HEK293T (cell line): ENCODE data around the gene SPSB2.

ENCODE experiments used
- CTCF ChIA-PET: fragments of 350-600 bp; formaldehyde crosslinking; extraction: SDS; loops from one replicate; lab custom pipeline; 2021; ENCODE audit warnings: antibody characterized with exemption, inconsistent platforms; lab: Yijun Ruan, JAX
- POLR2A ChIA-PET: fragments of 350-600 bp; formaldehyde crosslinking; extraction: SDS; loops from one replicate; lab custom pipeline; 2020; ENCODE audit warnings: antibody characterized with exemption, inconsistent platforms; lab: Yijun Ruan, JAX
- DNase-seq: peaks from one replicate; pipeline ENCODE4 v3.0.0; 2012; ENCODE audit warnings: mixed read lengths; ENCODE audit errors: extremely low spot score
- ARNT ChIP-seq: fragments of 450-650 bp; IDR thresholded peaks from 2 replicates; pipeline ENCODE4 v1.6.1; 2017; ENCODE audit warnings: mild to moderate bottlenecking
- BHLHE40 ChIP-seq: fragments of 450-650 bp; IDR thresholded peaks from 2 replicates; pipeline ENCODE4 v1.6.1; 2016; ENCODE audit warnings: mild to moderate bottlenecking, moderate library complexity, borderline replicate concordance
- CTBP1 ChIP-seq: fragments of 450-650 bp; IDR thresholded peaks from 2 replicates; pipeline ENCODE4 v1.6.1; 2016; ENCODE audit warnings: borderline replicate concordance
- ELF4 ChIP-seq: fragments of 450-650 bp; IDR thresholded peaks from 2 replicates; pipeline ENCODE4 v1.6.1; 2017; ENCODE audit warnings: antibody characterized with exemption
- FOXA1 ChIP-seq: fragments of 450-650 bp; IDR thresholded peaks from 2 replicates; pipeline ENCODE4 v1.6.1; 2016; ENCODE audit warnings: mild to moderate bottlenecking
- FOXK2 ChIP-seq: fragments of 450-650 bp; IDR thresholded peaks from 2 replicates; pipeline ENCODE4 v1.6.1; 2016; ENCODE audit warnings: mild to moderate bottlenecking
- FOXM1 ChIP-seq: fragments of 450-650 bp; IDR thresholded peaks from 2 replicates; pipeline ENCODE4 v1.6.1; 2017; ENCODE audit warnings: mild to moderate bottlenecking, borderline replicate concordance
- HDGF ChIP-seq: fragments of 450-650 bp; IDR thresholded peaks from 2 replicates; pipeline ENCODE4 v1.6.1; 2017; ENCODE audit warnings: antibody characterized with exemption, borderline replicate concordance
- L3MBTL2 ChIP-seq: fragments of 450-650 bp; conservative IDR thresholded peaks from 2 replicates; pipeline ENCODE4 v1.6.1; 2016; ENCODE audit warnings: mild to moderate bottlenecking
- LEF1 ChIP-seq: fragments of 450-650 bp; IDR thresholded peaks from 2 replicates; pipeline ENCODE4 v1.6.1; 2017; ENCODE audit warnings: mild to moderate bottlenecking, borderline replicate concordance
- NFRKB ChIP-seq: fragments of 450-650 bp; IDR thresholded peaks from 2 replicates; pipeline ENCODE4 v1.6.1; 2016; ENCODE audit warnings: mild to moderate bottlenecking, moderate library complexity
- SP1 ChIP-seq: fragments of 450-650 bp; IDR thresholded peaks from 2 replicates; pipeline ENCODE4 v1.6.1; 2017
- SUZ12 ChIP-seq: fragments of 450-650 bp; IDR thresholded peaks from 2 replicates; pipeline ENCODE4 v1.6.1; 2016; ENCODE audit warnings: mild to moderate bottlenecking
- TARDBP ChIP-seq: fragments of 450-650 bp; IDR thresholded peaks from 2 replicates; pipeline ENCODE4 v1.6.1; 2016
- ZNF384 ChIP-seq: fragments of 450-650 bp; IDR thresholded peaks from 2 replicates; pipeline ENCODE4 v1.6.1; 2016
- TF ChIP-seq, protein P1 (sequence below): fragments of 450-650 bp; IDR thresholded peaks from 2 replicates; pipeline ENCODE4 v1.6.1; 2016

The SPSB2 gene

DNA sequence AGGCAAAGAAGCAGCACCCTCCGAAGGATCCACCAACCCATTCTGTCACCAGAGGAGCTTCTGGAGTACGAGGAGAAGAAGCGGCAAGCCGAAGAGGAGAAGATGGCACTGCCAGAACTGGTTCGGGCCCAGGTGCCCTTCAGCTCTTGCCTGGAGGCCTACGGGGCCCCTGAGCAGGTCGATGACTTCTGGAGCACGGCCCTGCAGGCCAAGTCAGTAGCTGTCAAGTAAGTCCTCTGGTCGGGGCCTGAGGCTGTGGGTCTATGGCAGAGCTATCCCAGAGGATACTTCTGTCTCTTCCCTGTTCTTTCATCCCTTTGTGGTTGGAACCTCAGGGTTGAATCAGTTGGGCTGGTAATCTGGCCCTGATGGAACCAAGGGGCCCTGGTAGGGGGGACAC lies 11.7 kb downstream of the SPSB2 start:
- ChIA-PET POLR2A (interaction anchor here (0.8 to 2.0 kb wide), 4 partner anchors 8 to 137 kb away, joined by 3 to 11 read pairs (median 3); partner anchors contain the start of genes CDCA3, COPS7A and USP5), CTCF (interaction anchor here (0.9 kb wide), 1 partner anchor 30 kb away, joined by 3 read pairs; no protein-coding TSS in a partner anchor)
- no peak for DNase-seq
- TF ChIP-seq ZNF384, result no peak

DNA sequence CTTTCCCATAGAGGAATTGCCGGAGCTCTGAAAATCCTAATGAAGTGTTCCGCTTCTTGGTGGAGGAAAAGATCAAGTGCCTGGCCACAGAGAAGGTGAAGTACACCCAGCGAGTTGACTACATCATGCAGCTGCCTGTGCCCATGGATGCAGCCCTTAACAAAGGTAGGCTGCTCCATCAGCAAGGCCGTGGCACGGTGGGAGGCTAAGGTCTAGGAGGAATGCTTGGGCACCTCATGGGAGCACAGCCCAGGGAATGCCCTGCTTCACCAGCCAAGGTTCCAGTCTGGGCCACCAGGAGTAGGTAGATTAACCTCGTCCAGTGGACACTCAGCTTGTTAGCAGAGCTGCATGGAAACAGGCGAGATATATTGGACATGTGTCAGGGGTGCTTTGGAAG lies 12.2 kb downstream of the SPSB2 start:
- ChIA-PET POLR2A (interaction anchor here (0.9 to 2.0 kb wide), 3 partner anchors 8 to 9 kb away, joined by 3 to 11 read pairs (median 3); partner anchors contain the start of genes CDCA3 and USP5), CTCF (interaction anchor here (0.9 kb wide), 1 partner anchor 30 kb away, joined by 3 read pairs; no protein-coding TSS in a partner anchor)
- TF ChIP-seq CTBP1 (no peak), FOXK2 (no peak), ARNT (no peak), NFRKB (no peak), TARDBP (no peak), SP1 (no peak)
- no peak for DNase-seq

DNA sequence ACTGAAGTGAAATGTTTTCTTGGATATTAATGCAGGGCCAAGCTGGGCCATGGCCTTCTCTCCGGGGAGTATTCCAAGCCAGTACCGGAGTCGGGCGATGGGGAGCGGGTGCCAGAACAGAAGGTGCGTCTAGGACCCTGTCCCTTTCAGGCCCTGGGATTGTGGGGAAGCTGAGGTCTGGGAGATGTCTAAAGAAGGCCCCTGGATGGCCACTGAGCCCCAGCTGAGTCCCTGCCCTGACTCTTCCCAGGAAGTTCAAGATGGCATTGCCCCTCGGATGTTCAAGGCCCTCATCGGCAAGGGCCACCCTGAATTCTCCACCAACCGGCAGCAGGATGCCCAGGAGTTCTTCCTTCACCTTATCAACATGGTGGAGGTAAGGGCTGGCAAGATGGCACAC lies 13.0 kb downstream of the SPSB2 start:
- POLR2A ChIA-PET, result interaction anchor here (0.7 kb wide), 1 partner anchor 9 kb away, joined by 3 read pairs; no protein-coding TSS in a partner anchor
- TF ChIP-seq TARDBP (no peak), FOXM1 (no peak), ZNF384 (no peak), SUZ12 (no peak), FOXA1 (no peak), HDGF (no peak), SP1 (no peak), ARNT (no peak), BHLHE40 (no peak), FOXK2 (no peak), NFRKB (no peak), ELF4 (no peak), CTBP1 (no peak), L3MBTL2 (no peak), LEF1 (no peak)
- TF ChIP-seq, protein P1, sequence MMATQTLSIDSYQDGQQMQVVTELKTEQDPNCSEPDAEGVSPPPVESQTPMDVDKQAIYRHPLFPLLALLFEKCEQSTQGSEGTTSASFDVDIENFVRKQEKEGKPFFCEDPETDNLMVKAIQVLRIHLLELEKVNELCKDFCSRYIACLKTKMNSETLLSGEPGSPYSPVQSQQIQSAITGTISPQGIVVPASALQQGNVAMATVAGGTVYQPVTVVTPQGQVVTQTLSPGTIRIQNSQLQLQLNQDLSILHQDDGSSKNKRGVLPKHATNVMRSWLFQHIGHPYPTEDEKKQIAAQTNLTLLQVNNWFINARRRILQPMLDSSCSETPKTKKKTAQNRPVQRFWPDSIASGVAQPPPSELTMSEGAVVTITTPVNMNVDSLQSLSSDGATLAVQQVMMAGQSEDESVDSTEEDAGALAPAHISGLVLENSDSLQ, result no peak
- no peak for DNase-seq
- CTCF ChIA-PET, result no interaction called here

DNA sequence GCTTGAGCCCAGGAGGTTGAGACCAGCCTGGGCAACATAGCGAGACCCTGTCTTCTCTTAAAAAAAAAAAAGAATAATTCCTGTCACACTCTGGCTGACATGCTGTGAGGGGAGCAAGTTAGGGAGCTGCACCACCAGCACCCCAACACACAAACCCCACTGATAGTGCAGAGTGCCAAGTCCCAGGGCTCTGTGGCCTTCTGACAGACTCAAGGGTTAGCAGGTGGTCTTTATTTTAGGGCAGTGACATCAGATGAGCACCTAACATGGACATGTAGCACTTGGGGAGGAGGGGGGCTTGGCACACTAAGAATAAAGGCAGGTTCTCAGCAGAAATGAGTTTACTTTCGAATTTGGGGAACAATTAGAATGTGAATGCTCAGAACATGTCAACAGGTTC lies 14.3 kb downstream of the SPSB2 start:
- ChIA-PET CTCF (no interaction called here), POLR2A (no interaction called here)
- TF ChIP-seq NFRKB (no peak), TARDBP (no peak), HDGF (no peak), L3MBTL2 (no peak), ZNF384 (no peak), ELF4 (no peak), SP1 (no peak), SUZ12 (no peak), FOXK2 (no peak)
- TF ChIP-seq, protein P1, result no peak
- no peak for DNase-seq

DNA sequence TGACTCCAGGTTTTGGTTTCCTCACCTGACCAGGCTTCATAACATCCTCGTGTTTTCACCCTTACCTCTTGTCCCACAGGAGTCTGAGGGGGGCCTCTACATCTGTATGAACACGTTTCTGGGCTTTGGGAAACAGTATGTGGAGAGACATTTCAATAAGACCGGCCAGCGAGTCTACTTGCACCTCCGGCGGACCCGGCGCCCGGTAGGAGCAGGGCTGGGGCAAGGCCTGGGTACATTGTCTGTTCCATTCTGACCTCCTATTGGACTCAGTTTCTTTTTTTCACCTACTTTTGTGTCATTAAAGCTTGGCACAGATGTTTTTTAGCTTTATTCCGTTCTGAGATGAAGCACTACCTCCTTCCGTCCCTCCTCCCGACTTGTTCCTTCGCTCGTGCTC lies 17.8 kb downstream of the SPSB2 start:
- ChIA-PET CTCF (interaction anchor here (0.6 to 0.9 kb wide), 2 partner anchors 14 to 17 kb away, joined by 3 to 4 read pairs; partner anchors contain the start of gene SPSB2), POLR2A (interaction anchor here (5.5 kb wide), 1 partner anchor 13 kb away, joined by 214 read pairs; the partner anchor contains the start of genes SPSB2 and TPI1)
- no peak for TF ChIP-seq TARDBP
- no peak for TF ChIP-seq SP1
- no peak for TF ChIP-seq FOXA1
- no peak for TF ChIP-seq NFRKB
- TF ChIP-seq ARNT, result no peak
- no peak for TF ChIP-seq BHLHE40
- TF ChIP-seq FOXK2, result no peak
- TF ChIP-seq ZNF384, result no peak
- TF ChIP-seq LEF1, result no peak
- no peak for TF ChIP-seq ELF4
- DNase-seq, result no peak

DNA sequence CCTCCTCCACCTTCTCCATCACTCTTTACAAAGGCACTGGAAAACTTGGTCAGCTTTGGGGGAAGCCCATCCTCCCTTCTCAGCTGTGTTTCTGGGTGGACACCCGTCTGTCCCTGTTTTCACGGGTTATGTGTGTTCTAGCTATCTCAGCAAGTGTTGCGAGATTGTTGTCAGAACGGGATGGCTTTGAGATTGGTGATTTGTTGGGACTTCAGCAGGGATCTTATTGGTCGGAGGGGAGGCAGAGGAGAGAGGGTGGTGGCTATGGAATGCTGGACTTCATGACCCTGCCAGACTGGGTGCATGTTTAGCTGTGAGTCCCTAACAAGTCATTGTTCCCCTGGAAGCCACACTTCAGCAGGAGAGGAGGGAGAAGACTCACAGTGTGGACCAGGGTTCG lies 19.1 kb downstream of the SPSB2 start:
- DNase-seq, result no peak
- CTCF ChIA-PET, result interaction anchor here (0.6 to 3.1 kb wide), 4 partner anchors 15 to 297 kb away, joined by 3 to 28 read pairs (median 4); partner anchors contain the start of gene SPSB2
- TF ChIP-seq HDGF, result no peak
- no peak for TF ChIP-seq BHLHE40
- TF ChIP-seq SP1, result no peak
- TF ChIP-seq NFRKB, result no peak
- POLR2A ChIA-PET, result interaction anchor here (4.0 to 5.5 kb wide), 2 partner anchors 15 to 102 kb away, joined by 51 to 214 read pairs; partner anchors contain the start of genes MLF2, SPSB2 and TPI1

DNA sequence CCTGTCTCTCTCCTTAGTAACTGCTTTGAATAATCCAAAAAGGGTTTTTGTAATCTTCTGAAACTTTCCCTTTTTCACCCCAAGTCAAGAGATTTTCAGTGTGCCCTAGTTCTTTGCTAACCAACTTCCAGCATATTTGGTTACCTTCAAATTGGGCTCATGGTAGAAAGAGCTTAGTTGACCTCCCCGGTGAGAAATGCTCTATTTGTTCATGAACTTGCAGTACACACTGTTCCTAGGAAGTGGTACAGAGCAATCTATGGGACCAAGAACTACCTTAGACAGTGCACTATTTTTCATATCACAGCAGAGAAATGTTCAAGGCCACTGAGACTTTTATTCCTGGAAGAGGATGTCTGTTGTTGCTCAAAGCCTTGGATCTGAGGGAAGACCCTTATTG lies 19.5 kb downstream of the SPSB2 start:
- CTCF ChIA-PET, result interaction anchor here (1.1 to 3.9 kb wide), 4 partner anchors 16 to 239 kb away, joined by 3 to 28 read pairs (median 15); partner anchors contain the start of gene SPSB2
- POLR2A ChIA-PET, result interaction anchor here (2.9 to 5.5 kb wide), 6 partner anchors 15 to 130 kb away, joined by 15 to 214 read pairs (median 44); partner anchors contain the start of genes C12orf57, COPS7A, MLF2 and P3H3
- no peak for DNase-seq
- TF ChIP-seq FOXA1 (no peak), SUZ12 (no peak), SP1 (no peak), FOXK2 (no peak), HDGF (no peak), ZNF384 (no peak), BHLHE40 (no peak), ELF4 (no peak), L3MBTL2 (no peak), FOXM1 (no peak)
- TF ChIP-seq, protein P1, result no peak
